Keratinocyte (primary cell): ENCODE data around the gene ZSCAN31. TPM values are rescaled to one million over a fixed set of nuclear protein-coding genes. Genes with fewer than 3 reads are reported as not detected.

ENCODE experiments used
- DNase-seq: peaks from one replicate; pipeline ENCODE4 v3.0.0-alpha.2; 2011; ENCODE audit warnings: low read depth, missing footprints, low spot score
- FAIRE-seq: peaks from 2 replicates; lab custom pipeline; 2011; peaks lifted over from hg19 to GRCh38; lab: Jason Lieb, UNC
- H2AFZ ChIP-seq: 2 replicates; pipeline ENCODE4 v1.6.0; 2012; ENCODE audit warnings: low read length, control low read depth, inconsistent platforms; ENCODE audit not compliant: control insufficient read depth
- H3K27ac ChIP-seq: 2 replicates; pipeline ENCODE4 v1.5.1; 2011; ENCODE audit warnings: low read length; ENCODE audit not compliant: control insufficient read depth, insufficient read depth
- H3K27me3 ChIP-seq: 3 replicates; pipeline ENCODE4 v1.6.0; 2011; ENCODE audit warnings: low read length; ENCODE audit not compliant: control insufficient read depth, insufficient read depth; ENCODE audit errors: extremely low read depth
- H3K36me3 ChIP-seq, 2 experiments: 2 replicates in 1 of 2; 3 replicates in 1 of 2; pipeline ENCODE4 v1.5.1; 2011; ENCODE audit warnings: low read length in 2 of 2, mild to moderate bottlenecking in 1 of 2; ENCODE audit not compliant: control insufficient read depth in 2 of 2, insufficient read depth in 2 of 2; ENCODE audit errors: extremely low read depth in 1 of 2
- H3K4me1 ChIP-seq: 3 replicates; pipeline ENCODE4 v1.5.1; 2011; ENCODE audit warnings: low read length; ENCODE audit not compliant: control insufficient read depth, insufficient read depth; ENCODE audit errors: extremely low read depth
- H3K4me2 ChIP-seq: 3 replicates; pipeline ENCODE4 v1.6.0; 2011; ENCODE audit warnings: low read depth, low read length; ENCODE audit not compliant: control insufficient read depth, insufficient read depth; ENCODE audit errors: extremely low read depth
- H3K4me3 ChIP-seq, 3 experiments: fragments of 200-600 bp in 1 of 3; sonication (generic) in 1 of 3; 2 replicates in 2 of 3; 3 replicates in 1 of 3; pipeline ENCODE4 v1.5.1; 2011 to 2016; ENCODE audit warnings: low read length in 3 of 3, mild to moderate bottlenecking in 3 of 3, control low read depth in 2 of 3, inconsistent platforms in 1 of 3, low read depth in 1 of 3, mixed read lengths in 1 of 3, mixed run types in 1 of 3, moderate library complexity in 1 of 3; ENCODE audit not compliant: control insufficient read depth in 2 of 3, insufficient read depth in 2 of 3; ENCODE audit errors: extremely low read depth in 1 of 3
- H3K79me2 ChIP-seq: 2 replicates; pipeline ENCODE4 v1.6.0; 2012; ENCODE audit warnings: low read length; ENCODE audit not compliant: control insufficient read depth, insufficient read depth
- H3K9ac ChIP-seq: 3 replicates; pipeline ENCODE4 v1.6.0; 2011; ENCODE audit warnings: low read length; ENCODE audit not compliant: control insufficient read depth, insufficient read depth; ENCODE audit errors: extremely low read depth
- H3K9me1 ChIP-seq: 3 replicates; pipeline ENCODE4 v1.6.0; 2011; ENCODE audit warnings: low read length; ENCODE audit not compliant: control insufficient read depth, insufficient read depth; ENCODE audit errors: extremely low read depth
- H3K9me3 ChIP-seq: 2 replicates; pipeline ENCODE4 v1.5.1; 2012; ENCODE audit warnings: low read depth, low read length; ENCODE audit not compliant: control insufficient read depth
- H4K20me1 ChIP-seq: 3 replicates; pipeline ENCODE4 v1.6.0; 2011; ENCODE audit warnings: low read length; ENCODE audit not compliant: control insufficient read depth, insufficient read depth; ENCODE audit errors: extremely low read depth
- EZH2 ChIP-seq: IDR thresholded peaks from one replicate; pipeline ENCODE4 v1.6.1; 2012; ENCODE audit warnings: inconsistent platforms, mild to moderate bottlenecking, low read length, moderate library complexity
- dilution Hi-C: fragments of 300-500 bp; cut with MboI; formaldehyde crosslinking; loops from one replicate; pipeline ENCODE4 v1.7.0; 2020; ENCODE audit warnings: low sequenced_read_pairs; ENCODE audit not compliant: extremely low pct_ligation_motif_present
- polyA plus RNA-seq, 5 experiments: library from polyadenylated mRNA; depleted of rRNA in 3 of 5; stranded (reverse) in 3 of 5; stranded (forward) in 1 of 5; unstranded in 1 of 5; fragments of >200 nt; gene quantifications; 1 replicate in 1 of 5; 2 replicates in 3 of 5; 3 replicates in 1 of 5; pipeline versions ENCODE4 v1.2.1 to v1.2.3, GENCODE V29; 2011 to 2012; ENCODE audit warnings: missing spikeins in 2 of 5, low read depth in 1 of 5, low replicate concordance in 1 of 5
- TF ChIP-seq, protein P1 (sequence below), 3 experiments: IDR thresholded peaks in 1 of 3; conservative IDR thresholded peaks in 1 of 3; optimal IDR thresholded peaks in 1 of 3; 2 replicates in 2 of 3; 3 replicates in 1 of 3; pipeline versions ENCODE3 to v1.5.1; 2011; ENCODE audit warnings: low read length in 3 of 3, mild to moderate bottlenecking in 3 of 3, moderate library complexity in 2 of 3, control low read depth in 1 of 3, inconsistent platforms in 1 of 3; ENCODE audit not compliant: insufficient read depth in 2 of 3; ENCODE audit errors: extremely low read depth in 1 of 3

ZSCAN31 gene
- polyA plus RNA-seq, 1 donor (not counting 4 experiments of a cell fraction or from before 2014, with no cell fraction given) = 14.4 TPM

- no peak for DNase-seq
These were observed 54.5 kb downstream of the ZSCAN31 start, which contains the start of gene PGBD1 for GRCh38 chr6:28281288-28282064. PGBD1 (plus strand) TSS chr6:28281572; CDS start chr6:28283814, 2,242 bp downstream.

GRCh38 chr6:28280595-28281287 is 55.2 kb downstream of the ZSCAN31 start:
- FAIRE-seq = no peak
- H4K20me1 ChIP-seq = no peaks in the 10 kb centered on the region
- H3K27me3 ChIP-seq = no peaks in the 10 kb centered on the region
- H3K79me2 ChIP-seq = peaks cover 2% of the 10 kb centered on the region
- no peak overlapping the region for H3K27ac ChIP-seq
- peak overlapping the region; percentile 79 for H3K9ac ChIP-seq
- TF ChIP-seq, protein P1, sequence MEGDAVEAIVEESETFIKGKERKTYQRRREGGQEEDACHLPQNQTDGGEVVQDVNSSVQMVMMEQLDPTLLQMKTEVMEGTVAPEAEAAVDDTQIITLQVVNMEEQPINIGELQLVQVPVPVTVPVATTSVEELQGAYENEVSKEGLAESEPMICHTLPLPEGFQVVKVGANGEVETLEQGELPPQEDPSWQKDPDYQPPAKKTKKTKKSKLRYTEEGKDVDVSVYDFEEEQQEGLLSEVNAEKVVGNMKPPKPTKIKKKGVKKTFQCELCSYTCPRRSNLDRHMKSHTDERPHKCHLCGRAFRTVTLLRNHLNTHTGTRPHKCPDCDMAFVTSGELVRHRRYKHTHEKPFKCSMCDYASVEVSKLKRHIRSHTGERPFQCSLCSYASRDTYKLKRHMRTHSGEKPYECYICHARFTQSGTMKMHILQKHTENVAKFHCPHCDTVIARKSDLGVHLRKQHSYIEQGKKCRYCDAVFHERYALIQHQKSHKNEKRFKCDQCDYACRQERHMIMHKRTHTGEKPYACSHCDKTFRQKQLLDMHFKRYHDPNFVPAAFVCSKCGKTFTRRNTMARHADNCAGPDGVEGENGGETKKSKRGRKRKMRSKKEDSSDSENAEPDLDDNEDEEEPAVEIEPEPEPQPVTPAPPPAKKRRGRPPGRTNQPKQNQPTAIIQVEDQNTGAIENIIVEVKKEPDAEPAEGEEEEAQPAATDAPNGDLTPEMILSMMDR (optimal IDR thresholded peaks at IDR 0.05 in 1 of 3, IDR thresholded peaks at IDR 0.05 in 1 of 3, conservative IDR thresholded peaks at IDR 0.05 in 1 of 3; ENCODE audit: extremely low read depth in 1 of 3, insufficient read depth in 2 of 3, low read length in 3 of 3) = no peak
- TF ChIP-seq EZH2 = no peak
- H3K4me1 ChIP-seq = peaks cover 6% of the 10 kb centered on the region
- H3K9me3 ChIP-seq = no peaks in the 10 kb centered on the region
- H3K4me2 ChIP-seq = peak overlapping the region; percentile 94
- H3K9me1 ChIP-seq = no peaks in the 10 kb centered on the region
- peak overlapping the region; percentile 80 for H2AFZ ChIP-seq
- DNase-seq = no peak
- peaks cover 1 to 10% of the 10 kb centered on the region in 2 experiments for H3K36me3 ChIP-seq
- dilution Hi-C loops = no loop called here
- peak overlapping the region; percentile 66 to 86 (median 85) for H3K4me3 ChIP-seq

More at GRCh38 chr6:28281288-28282064, 54.5 kb downstream of the ZSCAN31 start, which contains the start of gene PGBD1:
- FAIRE-seq = no peak
- Histone ChIP-seq H3K4me1 (peaks cover 6% of the 10 kb centered on the region), H3K4me2 (peak within 1 kb of the TSS; percentile 94), H3K9me1 (no peaks in the 10 kb centered on the region), H3K27ac (no peak within 1 kb of the TSS), H3K27me3 (no peaks in the 10 kb centered on the region), H3K36me3 (peaks cover 0 to 5% of the 10 kb centered on the region in 2 experiments), H3K9ac (peak within 1 kb of the TSS; percentile 79), H3K9me3 (no peaks in the 10 kb centered on the region), H3K4me3 (peak within 1 kb of the TSS; percentile 66 to 86 (median 85)), H4K20me1 (no peaks in the 10 kb centered on the region), H2AFZ (peak within 1 kb of the TSS; percentile 80), H3K79me2 (peaks cover 2% of the 10 kb centered on the region)
- dilution Hi-C loops = no loop called here
- TF ChIP-seq, protein P1 (optimal IDR thresholded peaks at IDR 0.05 in 1 of 3, IDR thresholded peaks at IDR 0.05 in 1 of 3, conservative IDR thresholded peaks at IDR 0.05 in 1 of 3; ENCODE audit: extremely low read depth in 1 of 3, insufficient read depth in 2 of 3, low read length in 3 of 3) = no peak
